ENCODE results near the gene SFXN1. TPM values are rescaled to one million over a fixed set of nuclear protein-coding genes. Genes with fewer than 3 reads are reported as not detected.

The SFXN1 gene
- polyA plus RNA-seq, 1 experiment = 126 TPM

DNA sequence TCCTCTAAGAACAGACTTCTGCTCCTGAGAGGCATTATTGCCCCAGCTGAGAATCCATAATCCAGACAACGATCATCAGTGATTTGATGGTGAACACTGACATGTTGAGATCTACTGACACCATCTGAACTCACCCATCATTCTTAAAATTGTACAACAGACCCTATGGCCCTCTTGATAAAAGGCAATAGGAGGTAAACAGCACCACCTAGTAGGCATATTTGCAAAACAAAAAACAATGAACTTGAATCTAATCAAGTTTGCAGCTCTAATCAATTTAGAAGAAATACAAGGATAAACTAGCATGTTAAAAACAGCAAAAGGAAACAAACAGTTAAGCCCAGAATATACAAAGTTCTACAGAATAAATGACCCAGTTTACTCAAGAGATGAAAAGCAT is 89.6 kb downstream of the SFXN1 start:
- DNase-seq (ENCODE audit: low read depth, low spot score) = no peak
- no peaks in the 10 kb centered on the region for H3K27me3 ChIP-seq (ENCODE audit: control insufficient read depth, insufficient read depth, low read length)
- no peaks in the 10 kb centered on the region; the same call in 1 of the 2 replicates for H3K9me3 ChIP-seq (ENCODE audit: control insufficient read depth, insufficient read depth, low read length)
- CTCF ChIA-PET = no interaction called here
- no peak overlapping the region for H3K4me3 ChIP-seq (ENCODE audit: low read depth, low read length)
- POLR2A ChIA-PET = no interaction called here
- TF ChIP-seq, protein P1, sequence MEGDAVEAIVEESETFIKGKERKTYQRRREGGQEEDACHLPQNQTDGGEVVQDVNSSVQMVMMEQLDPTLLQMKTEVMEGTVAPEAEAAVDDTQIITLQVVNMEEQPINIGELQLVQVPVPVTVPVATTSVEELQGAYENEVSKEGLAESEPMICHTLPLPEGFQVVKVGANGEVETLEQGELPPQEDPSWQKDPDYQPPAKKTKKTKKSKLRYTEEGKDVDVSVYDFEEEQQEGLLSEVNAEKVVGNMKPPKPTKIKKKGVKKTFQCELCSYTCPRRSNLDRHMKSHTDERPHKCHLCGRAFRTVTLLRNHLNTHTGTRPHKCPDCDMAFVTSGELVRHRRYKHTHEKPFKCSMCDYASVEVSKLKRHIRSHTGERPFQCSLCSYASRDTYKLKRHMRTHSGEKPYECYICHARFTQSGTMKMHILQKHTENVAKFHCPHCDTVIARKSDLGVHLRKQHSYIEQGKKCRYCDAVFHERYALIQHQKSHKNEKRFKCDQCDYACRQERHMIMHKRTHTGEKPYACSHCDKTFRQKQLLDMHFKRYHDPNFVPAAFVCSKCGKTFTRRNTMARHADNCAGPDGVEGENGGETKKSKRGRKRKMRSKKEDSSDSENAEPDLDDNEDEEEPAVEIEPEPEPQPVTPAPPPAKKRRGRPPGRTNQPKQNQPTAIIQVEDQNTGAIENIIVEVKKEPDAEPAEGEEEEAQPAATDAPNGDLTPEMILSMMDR (IDR thresholded peaks at IDR 0.05; ENCODE audit: low read depth, low read length) = no peak
- H3K27ac ChIP-seq (ENCODE audit: low read depth, low read length) = no peak overlapping the region

DNA sequence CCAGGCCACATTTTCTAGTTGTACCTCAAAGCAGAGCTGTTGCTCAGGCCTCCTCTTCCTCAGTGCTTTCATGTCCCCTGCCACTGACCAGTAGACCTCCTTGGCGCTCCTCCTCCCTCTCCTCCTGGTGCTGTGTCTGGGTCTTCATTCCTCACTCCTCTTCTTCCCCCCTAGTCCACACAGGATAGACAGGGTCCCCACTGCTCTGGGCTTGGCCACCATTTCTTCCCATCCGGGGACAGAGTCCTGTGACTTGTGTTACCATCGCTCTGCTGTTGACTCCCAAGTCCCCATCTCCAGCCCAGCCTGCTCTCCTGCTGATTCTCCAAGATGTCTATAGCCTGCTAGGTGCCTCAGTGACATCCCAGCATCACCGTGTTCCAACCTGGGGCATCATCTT is 91.3 kb downstream of the SFXN1 start:
- POLR2A ChIA-PET = no interaction called here
- no peak for DNase-seq (ENCODE audit: low read depth, low spot score)
- H3K27me3 ChIP-seq (ENCODE audit: control insufficient read depth, insufficient read depth, low read length) = no peaks in the 10 kb centered on the region
- CTCF ChIA-PET = no interaction called here
- TF ChIP-seq, protein P1 (IDR thresholded peaks at IDR 0.05; ENCODE audit: low read depth, low read length) = no peak
- no peaks in the 10 kb centered on the region; the same call in none of the 2 replicates for H3K9me3 ChIP-seq (ENCODE audit: control insufficient read depth, insufficient read depth, low read length)
- no peak overlapping the region for H3K27ac ChIP-seq (ENCODE audit: low read depth, low read length)
- no peak overlapping the region for H3K4me3 ChIP-seq (ENCODE audit: low read depth, low read length)

DNA sequence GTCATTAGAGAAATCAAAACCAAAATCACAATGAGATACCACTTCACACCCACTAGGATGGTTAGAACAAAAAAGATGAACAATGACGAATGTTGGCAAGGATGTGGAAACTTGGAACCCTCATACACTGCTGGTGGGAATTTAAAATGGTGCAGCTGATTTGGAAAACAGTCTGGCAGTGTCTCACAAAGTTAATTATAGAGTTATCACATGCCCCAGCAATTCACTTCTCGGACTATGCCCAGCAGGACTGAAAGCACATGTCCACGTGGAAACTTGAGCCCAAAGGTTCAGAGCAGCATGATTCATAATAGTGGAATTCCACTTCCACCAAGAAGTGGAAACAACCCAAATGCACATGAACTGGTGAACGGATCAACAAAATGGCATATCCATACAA is 94.5 kb downstream of the SFXN1 start:
- no peak for DNase-seq (ENCODE audit: low read depth, low spot score)
- TF ChIP-seq, protein P1 (IDR thresholded peaks at IDR 0.05; ENCODE audit: low read depth, low read length) = no peak
- Histone ChIP-seq H3K4me3 (ENCODE audit: low read depth, low read length) (no peak overlapping the region), H3K27ac (ENCODE audit: low read depth, low read length) (no peak overlapping the region), H3K27me3 (ENCODE audit: control insufficient read depth, insufficient read depth, low read length) (no peaks in the 10 kb centered on the region), H3K9me3 (ENCODE audit: control insufficient read depth, insufficient read depth, low read length) (peaks cover 11% of the 10 kb centered on the region)
- CTCF ChIA-PET = no interaction called here
- POLR2A ChIA-PET = no interaction called here

DNA sequence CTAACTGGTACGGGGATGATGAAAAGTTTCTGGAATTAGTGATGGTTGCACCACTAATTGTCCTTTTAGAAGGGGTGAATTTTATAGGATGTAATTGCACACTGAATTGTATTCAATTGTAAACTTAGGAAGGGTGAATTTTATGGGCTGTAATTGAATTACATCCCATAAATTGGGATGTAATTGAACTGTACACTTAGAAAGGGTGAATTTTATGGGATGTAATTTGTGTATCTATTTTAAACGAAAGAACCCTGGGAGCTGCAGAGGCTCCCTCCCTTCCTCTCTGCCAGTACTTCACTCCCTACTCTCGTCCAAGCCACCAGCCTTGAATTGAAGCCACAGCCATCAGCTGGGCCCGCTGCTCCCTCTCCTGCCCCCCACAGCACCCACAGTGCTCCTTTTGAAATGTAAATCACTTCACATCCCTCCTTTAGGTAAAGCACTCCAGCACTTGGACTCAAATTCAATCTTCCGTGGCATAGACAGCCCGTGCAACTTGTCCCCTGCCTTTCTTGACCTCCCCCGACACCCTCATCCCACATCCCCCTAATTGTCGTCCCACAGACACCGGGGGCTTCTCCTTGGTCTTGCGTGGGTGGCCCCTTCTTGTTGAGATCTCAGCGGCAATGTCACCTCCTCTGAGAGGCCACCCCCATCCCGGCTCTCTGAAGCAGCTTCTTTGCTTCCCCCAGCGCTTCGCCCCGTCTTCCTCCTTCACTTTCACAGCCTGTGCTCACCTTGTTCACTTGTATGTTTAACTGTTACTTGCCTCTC is 95.3 kb downstream of the SFXN1 start:
- TF ChIP-seq, protein P1 (IDR thresholded peaks at IDR 0.05; ENCODE audit: low read depth, low read length) = no peak
- POLR2A ChIA-PET = no interaction called here
- no peaks in the 10 kb centered on the region for H3K27me3 ChIP-seq (ENCODE audit: control insufficient read depth, insufficient read depth, low read length)
- CTCF ChIA-PET = no interaction called here
- peaks cover 11% of the 10 kb centered on the region for H3K9me3 ChIP-seq (ENCODE audit: control insufficient read depth, insufficient read depth, low read length)
- no peak overlapping the region for H3K4me3 ChIP-seq (ENCODE audit: low read depth, low read length)
- no peak overlapping the region for H3K27ac ChIP-seq (ENCODE audit: low read depth, low read length)
- no peak for DNase-seq (ENCODE audit: low read depth, low spot score)

DNA sequence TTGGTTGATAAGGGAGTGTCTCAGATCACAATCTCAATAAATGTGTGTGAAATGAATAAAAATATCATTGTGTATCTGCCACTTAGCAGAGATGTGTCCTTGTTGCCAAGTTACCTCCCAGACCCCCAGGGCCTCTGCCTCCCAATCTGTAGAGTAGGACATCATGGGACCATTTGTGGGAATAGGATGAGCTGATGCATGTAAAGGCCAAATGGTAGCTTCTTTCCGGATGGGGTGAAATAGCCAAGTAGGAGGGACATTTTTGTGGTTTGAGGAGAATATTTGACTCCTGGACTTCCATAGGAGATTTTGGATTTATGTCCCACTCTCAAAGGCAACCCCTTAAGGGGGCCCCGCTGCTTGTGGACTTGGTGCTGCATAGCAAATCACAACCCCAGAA is 96.9 kb downstream of the SFXN1 start:
- no peak overlapping the region for H3K27ac ChIP-seq (ENCODE audit: low read depth, low read length)
- CTCF ChIA-PET = no interaction called here
- POLR2A ChIA-PET = interaction anchor here (0.6 kb wide), 1 partner anchor 1012 kb away, joined by 3 read pairs; no protein-coding TSS in a partner anchor
- peaks cover 11% of the 10 kb centered on the region for H3K9me3 ChIP-seq (ENCODE audit: control insufficient read depth, insufficient read depth, low read length)
- no peaks in the 10 kb centered on the region for H3K27me3 ChIP-seq (ENCODE audit: control insufficient read depth, insufficient read depth, low read length)
- TF ChIP-seq, protein P1 (IDR thresholded peaks at IDR 0.05; ENCODE audit: low read depth, low read length) = no peak
- DNase-seq (ENCODE audit: low read depth, low spot score) = no peak
- no peak overlapping the region for H3K4me3 ChIP-seq (ENCODE audit: low read depth, low read length)
